Measurements from ENCODE around the gene NCDN.

GRCh38 chr1:35580949-35581388 is 23.4 kb downstream of the NCDN start:
- no peak for TF ChIP-seq CTCF (IDR thresholded peaks at IDR 0.05)
- TF ChIP-seq POLR2A (IDR thresholded peaks at IDR 0.05), result no peak
